ENCODE data around the gene ZSCAN16. TPM values are rescaled to one million over a fixed set of nuclear protein-coding genes. Genes with fewer than 3 reads are reported as not detected.
A peak's percentile ranks its signal among the peaks of the same experiment; 100 is the strongest.
"Not testable (repeated sequence)": the region's sequence is repeated elsewhere in the genome, so short reads cannot be mapped to it uniquely, and the experiment has no call there.

The ZSCAN16 gene
- total and polyA plus RNA-seq, 5 donors from 2014 or later = 8.0 to 26.5 (median 13.0) TPM

GRCh38 chr6:28111964-28112363 is 12.4 kb upstream of the ZSCAN16 start:
- Histone ChIP-seq H3K27ac (ENCODE audit: insufficient read depth, low read length, poor library complexity, severe bottlenecking) (no peak overlapping the region), H3K36me3 (ENCODE audit: control insufficient read depth, insufficient read depth, low read length) (peaks cover 15% of the 10 kb centered on the region), H3K27me3 (ENCODE audit: control insufficient read depth, insufficient read depth, low read length) (peaks cover 3% of the 10 kb centered on the region), H3K4me1 (ENCODE audit: control insufficient read depth, insufficient read depth, low read length, poor library complexity, severe bottlenecking) (no peaks in the 10 kb centered on the region), H3K9me3 (ENCODE audit: control insufficient read depth in 2 of 2, low read length in 2 of 2) (no peaks in the 10 kb centered on the region), H3K4me3 (ENCODE audit: low read depth, low read length) (no peak overlapping the region)
- Mint-ChIP-seq H3K36me3 (peaks cover 24% of the 10 kb centered on the region), H3K27me3 (peaks cover 13% of the 10 kb centered on the region), H3K9me3 (peaks cover 0 to 2% (median 0%) of the 10 kb centered on the region in 7 donors), H3K4me1 (peaks cover 0 to 4% (median 0%) of the 10 kb centered on the region in 4 donors), H3K27ac (no peak overlapping the region), H3K4me3 (no peak overlapping the region)
- no peak for DNase-seq
- ATAC-seq (ENCODE audit: low read depth in 2 of 2) = no peak

DNA sequence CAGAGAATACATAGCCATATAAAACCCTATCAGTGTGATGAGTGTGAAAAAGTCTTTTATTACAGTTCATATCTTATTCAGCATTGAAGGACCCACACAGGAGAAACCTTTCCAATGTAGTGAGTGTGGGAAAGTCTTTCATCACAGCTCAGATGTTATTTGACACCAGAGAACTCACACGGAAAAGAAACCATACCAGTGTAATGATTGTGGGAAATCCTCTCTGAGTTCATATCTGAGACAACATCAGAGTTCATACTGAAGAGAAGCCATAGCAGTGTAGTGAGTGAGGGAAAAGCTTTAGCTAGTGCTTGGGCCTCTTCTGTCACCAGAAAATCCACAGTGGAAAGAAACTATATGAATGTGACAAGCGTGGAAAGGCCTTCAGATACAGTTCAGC is 8.6 kb upstream of the ZSCAN16 start:
- Histone ChIP-seq H3K36me3 (ENCODE audit: control insufficient read depth, insufficient read depth, low read length) (peaks cover 38% of the 10 kb centered on the region), H3K27ac (ENCODE audit: insufficient read depth, low read length, poor library complexity, severe bottlenecking) (no peak overlapping the region), H3K9me3 (ENCODE audit: control insufficient read depth in 2 of 2, low read length in 2 of 2) (no peaks in the 10 kb centered on the region), H3K27me3 (ENCODE audit: control insufficient read depth, insufficient read depth, low read length) (no peaks in the 10 kb centered on the region), H3K4me3 (ENCODE audit: low read depth, low read length) (no peak overlapping the region), H3K4me1 (ENCODE audit: control insufficient read depth, insufficient read depth, low read length, poor library complexity, severe bottlenecking) (no peaks in the 10 kb centered on the region)
- DNase-seq = no peak
- peaks cover 0 to 1% (median 0%) of the 10 kb centered on the region in 7 donors for H3K9me3 Mint-ChIP-seq
- H3K27ac Mint-ChIP-seq = no peak overlapping the region
- no peaks in the 10 kb centered on the region for H3K27me3 Mint-ChIP-seq
- no peak overlapping the region for H3K4me3 Mint-ChIP-seq
- no peak for ATAC-seq (ENCODE audit: low read depth in 2 of 2)
- peaks cover 44% of the 10 kb centered on the region for H3K36me3 Mint-ChIP-seq
- peaks cover 0 to 4% (median 0%) of the 10 kb centered on the region in 4 donors for H3K4me1 Mint-ChIP-seq

DNA sequence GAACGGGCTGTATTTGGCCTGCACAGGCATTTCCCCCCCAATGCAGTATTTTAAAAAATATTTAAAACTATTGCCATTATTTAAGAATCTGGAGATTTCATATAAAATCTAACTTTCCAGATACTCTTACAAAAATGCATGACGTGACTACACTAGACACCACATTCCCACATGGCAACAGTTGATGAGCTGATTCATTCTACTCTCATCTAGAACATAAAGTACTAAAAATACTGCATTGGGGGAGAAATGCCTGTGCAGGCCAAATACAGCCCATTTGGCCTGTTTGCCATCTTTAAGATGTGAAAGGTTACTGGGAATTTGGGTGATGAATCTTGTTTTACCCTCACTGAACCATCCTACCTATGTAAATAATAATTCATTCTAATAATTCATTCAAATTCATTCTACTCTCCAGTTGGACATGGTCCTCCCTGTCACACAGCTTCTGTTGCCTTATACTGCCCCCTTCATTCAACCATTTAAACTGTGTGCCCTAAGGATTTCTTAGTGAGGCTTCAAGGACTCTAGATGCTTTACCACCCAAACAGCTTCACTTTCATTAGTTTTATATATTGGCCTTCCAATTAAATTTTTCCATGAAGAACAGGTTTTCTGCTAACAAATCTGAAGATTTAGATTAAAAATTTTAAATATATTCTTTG is 6.9 kb upstream of the ZSCAN16 start:
- Mint-ChIP-seq H3K27ac (no peak overlapping the region), H3K9me3 (peaks cover 0 to 1% (median 0%) of the 10 kb centered on the region in 7 donors), H3K27me3 (no peaks in the 10 kb centered on the region), H3K4me3 (no peak overlapping the region), H3K4me1 (peaks cover 0 to 4% (median 0%) of the 10 kb centered on the region in 4 donors), H3K36me3 (peaks cover 49% of the 10 kb centered on the region)
- Histone ChIP-seq H3K36me3 (ENCODE audit: control insufficient read depth, insufficient read depth, low read length) (peaks cover 38% of the 10 kb centered on the region), H3K27ac (ENCODE audit: insufficient read depth, low read length, poor library complexity, severe bottlenecking) (no peak overlapping the region), H3K4me1 (ENCODE audit: control insufficient read depth, insufficient read depth, low read length, poor library complexity, severe bottlenecking) (no peaks in the 10 kb centered on the region), H3K9me3 (ENCODE audit: control insufficient read depth in 2 of 2, low read length in 2 of 2) (no peaks in the 10 kb centered on the region), H3K4me3 (ENCODE audit: low read depth, low read length) (no peak overlapping the region), H3K27me3 (ENCODE audit: control insufficient read depth, insufficient read depth, low read length) (no peaks in the 10 kb centered on the region)
- ATAC-seq (ENCODE audit: low read depth in 2 of 2) (no peak), DNase-seq (no peak)

DNA sequence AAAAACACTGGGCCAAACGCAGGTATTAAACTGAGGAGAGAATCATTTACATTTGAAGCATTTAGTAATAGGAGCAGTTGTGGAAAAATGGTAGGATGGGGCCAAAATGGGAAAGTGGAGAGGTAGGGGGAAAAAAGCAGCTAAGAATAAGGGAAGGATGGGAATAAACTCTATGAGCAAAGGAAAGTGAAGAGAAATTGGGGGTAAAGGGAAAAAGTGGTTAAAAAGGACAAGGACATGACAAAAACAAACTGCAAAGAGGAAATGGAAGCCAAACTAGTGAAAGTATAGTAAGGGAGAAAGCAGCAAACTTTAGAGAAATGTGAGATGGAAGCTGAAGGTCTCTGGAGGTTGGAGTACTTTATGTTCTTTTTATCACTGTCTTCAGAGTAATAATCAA is 6.2 kb upstream of the ZSCAN16 start:
- Mint-ChIP-seq H3K4me3 (no peak overlapping the region), H3K9me3 (peaks cover 0 to 1% (median 0%) of the 10 kb centered on the region in 7 donors), H3K27me3 (no peaks in the 10 kb centered on the region), H3K36me3 (peaks cover 51% of the 10 kb centered on the region), H3K4me1 (peaks cover 0 to 6% (median 3%) of the 10 kb centered on the region in 4 donors), H3K27ac (peak overlapping the region in 1 of 3 donors; percentile 48)
- H3K4me1 ChIP-seq (ENCODE audit: control insufficient read depth, insufficient read depth, low read length, poor library complexity, severe bottlenecking) = no peaks in the 10 kb centered on the region
- no peak overlapping the region for H3K27ac ChIP-seq (ENCODE audit: insufficient read depth, low read length, poor library complexity, severe bottlenecking)
- H3K36me3 ChIP-seq (ENCODE audit: control insufficient read depth, insufficient read depth, low read length) = peaks cover 38% of the 10 kb centered on the region
- DNase-seq = no peak
- H3K9me3 ChIP-seq (ENCODE audit: control insufficient read depth in 2 of 2, low read length in 2 of 2) = no peaks in the 10 kb centered on the region
- no peaks in the 10 kb centered on the region for H3K27me3 ChIP-seq (ENCODE audit: control insufficient read depth, insufficient read depth, low read length)
- ATAC-seq (ENCODE audit: low read depth in 2 of 2) = no peak
- no peak overlapping the region for H3K4me3 ChIP-seq (ENCODE audit: low read depth, low read length)

GRCh38 chr6:28121876-28122275 is 2.5 kb upstream of the ZSCAN16 start:
- peaks cover 23% of the 10 kb centered on the region for H3K36me3 ChIP-seq (ENCODE audit: control insufficient read depth, insufficient read depth, low read length)
- DNase-seq (no peak), ATAC-seq (ENCODE audit: low read depth in 2 of 2) (no peak)
- peak overlapping the region in 1 of 3 donors; percentile 30 for H3K27ac Mint-ChIP-seq
- H3K27me3 Mint-ChIP-seq = no peaks in the 10 kb centered on the region
- H3K4me3 Mint-ChIP-seq = peak overlapping the region in 1 of 4 donors; percentile 38
- no peaks in the 10 kb centered on the region for H3K9me3 ChIP-seq (ENCODE audit: control insufficient read depth in 2 of 2, low read length in 2 of 2)
- H3K4me1 Mint-ChIP-seq = peaks cover 22 to 38% (median 24%) of the 10 kb centered on the region in 4 donors
- H3K4me3 ChIP-seq (ENCODE audit: low read depth, low read length) = no peak overlapping the region
- H3K4me1 ChIP-seq (ENCODE audit: control insufficient read depth, insufficient read depth, low read length, poor library complexity, severe bottlenecking) = peaks cover 23% of the 10 kb centered on the region
- no peak overlapping the region for H3K27ac ChIP-seq (ENCODE audit: insufficient read depth, low read length, poor library complexity, severe bottlenecking)
- H3K9me3 Mint-ChIP-seq = no peaks in the 10 kb centered on the region
- peaks cover 29% of the 10 kb centered on the region for H3K36me3 Mint-ChIP-seq
- no peaks in the 10 kb centered on the region for H3K27me3 ChIP-seq (ENCODE audit: control insufficient read depth, insufficient read depth, low read length)

DNA sequence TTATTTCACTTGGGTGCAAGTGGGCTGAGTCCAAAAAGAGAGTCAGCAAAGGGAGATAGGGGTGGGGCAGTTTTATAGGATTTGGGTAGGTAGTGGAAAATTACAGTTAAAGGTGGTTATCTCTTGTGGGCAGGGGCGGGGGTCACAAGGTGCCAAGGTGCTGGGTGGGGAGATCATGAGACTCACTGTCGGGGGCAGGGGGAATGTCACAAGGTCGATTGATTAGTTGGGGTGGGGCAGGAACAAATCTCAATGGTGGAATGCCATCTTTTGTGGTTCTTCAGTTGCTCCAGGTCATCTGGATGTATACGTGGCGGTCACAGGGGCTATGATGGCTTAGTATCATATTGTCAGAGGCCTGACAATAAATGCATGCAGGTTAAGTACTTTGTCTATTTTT is 2.1 kb upstream of the ZSCAN16 start:
- H3K36me3 Mint-ChIP-seq = peaks cover 32% of the 10 kb centered on the region
- not testable (repeated sequence) for H3K27me3 ChIP-seq (ENCODE audit: control insufficient read depth, insufficient read depth, low read length); DNase-seq; H3K27ac ChIP-seq (ENCODE audit: insufficient read depth, low read length, poor library complexity, severe bottlenecking); H3K27me3 Mint-ChIP-seq; H3K9me3 Mint-ChIP-seq; ATAC-seq (ENCODE audit: low read depth in 2 of 2); H3K9me3 ChIP-seq (ENCODE audit: control insufficient read depth in 2 of 2, low read length in 2 of 2); H3K4me3 ChIP-seq (ENCODE audit: low read depth, low read length)
- peaks cover 26 to 42% (median 28%) of the 10 kb centered on the region in 4 donors for H3K4me1 Mint-ChIP-seq
- peaks cover 23% of the 10 kb centered on the region for H3K4me1 ChIP-seq (ENCODE audit: control insufficient read depth, insufficient read depth, low read length, poor library complexity, severe bottlenecking)
- H3K27ac Mint-ChIP-seq = peak overlapping the region in 1 of 3 donors; percentile 91
- peak overlapping the region in 1 of 4 donors; percentile 38 for H3K4me3 Mint-ChIP-seq
- peaks cover 27% of the 10 kb centered on the region for H3K36me3 ChIP-seq (ENCODE audit: control insufficient read depth, insufficient read depth, low read length)

GRCh38 chr6:28124971-28125353 is 553 bp downstream of the ZSCAN16 start:
- Mint-ChIP-seq H3K36me3 (peaks cover 26% of the 10 kb centered on the region), H3K27me3 (no peaks in the 10 kb centered on the region), H3K4me3 (peak overlapping the region; percentile 86 to 96 (median 94)), H3K9me3 (no peaks in the 10 kb centered on the region), H3K4me1 (peaks cover 33 to 63% (median 41%) of the 10 kb centered on the region in 4 donors), H3K27ac (peak overlapping the region; percentile 91 to 97 (median 94))
- peak overlapping the region; percentile 89 for H3K27ac ChIP-seq (ENCODE audit: insufficient read depth, low read length, poor library complexity, severe bottlenecking)
- no peaks in the 10 kb centered on the region for H3K27me3 ChIP-seq (ENCODE audit: control insufficient read depth, insufficient read depth, low read length)
- peaks cover 31% of the 10 kb centered on the region for H3K36me3 ChIP-seq (ENCODE audit: control insufficient read depth, insufficient read depth, low read length)
- no peaks in the 10 kb centered on the region for H3K9me3 ChIP-seq (ENCODE audit: control insufficient read depth in 2 of 2, low read length in 2 of 2)
- DNase-seq (peak in 1 of 3 donors; percentile 57), ATAC-seq (ENCODE audit: low read depth in 2 of 2) (peak; percentile 28 to 34)
- peak overlapping the region; percentile 97 for H3K4me3 ChIP-seq (ENCODE audit: low read depth, low read length)
- H3K4me1 ChIP-seq (ENCODE audit: control insufficient read depth, insufficient read depth, low read length, poor library complexity, severe bottlenecking) = peaks cover 23% of the 10 kb centered on the region

DNA sequence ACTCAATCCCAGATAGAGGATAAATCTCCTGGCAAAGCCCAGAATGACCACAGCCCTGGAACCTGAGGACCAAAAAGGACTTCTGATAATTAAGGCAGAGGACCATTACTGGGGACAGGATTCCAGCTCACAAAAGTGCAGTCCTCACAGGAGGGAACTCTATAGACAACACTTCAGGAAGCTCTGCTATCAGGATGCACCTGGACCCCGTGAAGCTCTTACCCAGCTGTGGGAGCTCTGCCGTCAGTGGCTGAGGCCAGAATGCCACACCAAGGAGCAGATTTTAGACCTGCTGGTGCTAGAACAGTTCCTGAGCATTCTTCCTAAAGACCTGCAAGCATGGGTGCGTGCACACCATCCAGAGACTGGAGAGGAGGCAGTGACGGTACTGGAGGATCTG is 992 bp downstream of the ZSCAN16 start:
- H3K27ac ChIP-seq (ENCODE audit: insufficient read depth, low read length, poor library complexity, severe bottlenecking) = peak overlapping the region; percentile 89
- peaks cover 22% of the 10 kb centered on the region for H3K36me3 Mint-ChIP-seq
- H3K27me3 Mint-ChIP-seq = no peaks in the 10 kb centered on the region
- peak overlapping the region; percentile 91 to 97 (median 94) for H3K27ac Mint-ChIP-seq
- H3K4me1 Mint-ChIP-seq = peaks cover 37 to 67% (median 41%) of the 10 kb centered on the region in 4 donors
- ATAC-seq (ENCODE audit: low read depth in 2 of 2) (no peak), DNase-seq (no peak)
- peaks cover 23% of the 10 kb centered on the region for H3K4me1 ChIP-seq (ENCODE audit: control insufficient read depth, insufficient read depth, low read length, poor library complexity, severe bottlenecking)
- no peaks in the 10 kb centered on the region for H3K9me3 Mint-ChIP-seq
- H3K27me3 ChIP-seq (ENCODE audit: control insufficient read depth, insufficient read depth, low read length) = no peaks in the 10 kb centered on the region
- peak overlapping the region; percentile 86 to 96 (median 94) for H3K4me3 Mint-ChIP-seq
- peak overlapping the region; percentile 97 for H3K4me3 ChIP-seq (ENCODE audit: low read depth, low read length)
- peaks cover 31% of the 10 kb centered on the region for H3K36me3 ChIP-seq (ENCODE audit: control insufficient read depth, insufficient read depth, low read length)
- no peaks in the 10 kb centered on the region for H3K9me3 ChIP-seq (ENCODE audit: control insufficient read depth in 2 of 2, low read length in 2 of 2)
